AML-193 (cell line): ENCODE data around the gene CCDC7.
"Not testable (repeated sequence)": the region's sequence is repeated elsewhere in the genome, so short reads cannot be mapped to it uniquely, and the experiment has no call there.

ENCODE experiments used
- DNase-seq, 2 experiments: peaks; one replicate each; lab custom pipeline; 2025; lab: John Stamatoyannopoulos, UW

Gene CCDC7

GRCh38 chr10:32562695-32563094 is 116.8 kb downstream of the CCDC7 start:
- DNase-seq, result not testable (repeated sequence)

GRCh38 chr10:32577448-32577847 is 131.5 kb downstream of the CCDC7 start:
- no peak for DNase-seq

GRCh38 chr10:32582946-32583345 is 137.0 kb downstream of the CCDC7 start:
- no peak for DNase-seq

- DNase-seq, result not testable (repeated sequence)
These were observed 152.1 kb downstream of the CCDC7 start for GRCh38 chr10:32598022-32598421.

- no peak for DNase-seq
These were observed 154.4 kb downstream of the CCDC7 start for GRCh38 chr10:32600317-32600716.

GRCh38 chr10:32601562-32601961 is 155.6 kb downstream of the CCDC7 start:
- not testable (repeated sequence) for DNase-seq

GRCh38 chr10:32605787-32606186 is 159.8 kb downstream of the CCDC7 start:
- no peak for DNase-seq

GRCh38 chr10:32610543-32610942 is 164.6 kb downstream of the CCDC7 start:
- not testable (repeated sequence) for DNase-seq

- no peak for DNase-seq
These were observed 170.5 kb downstream of the CCDC7 start for GRCh38 chr10:32616438-32616837.

- no peak for DNase-seq
These were observed 172.5 kb downstream of the CCDC7 start for GRCh38 chr10:32618482-32618881.

GRCh38 chr10:32621969-32622368 is 176.0 kb downstream of the CCDC7 start:
- no peak for DNase-seq

- DNase-seq, result no peak
These were observed 176.5 kb downstream of the CCDC7 start for GRCh38 chr10:32622409-32622808.

- DNase-seq, result no peak
These were observed 181.2 kb downstream of the CCDC7 start for GRCh38 chr10:32627183-32627582.

- no peak for DNase-seq
These were observed 184.0 kb downstream of the CCDC7 start for GRCh38 chr10:32629910-32630309.

GRCh38 chr10:32646535-32646934 is 200.6 kb downstream of the CCDC7 start:
- no peak for DNase-seq

GRCh38 chr10:32650246-32650655 is 204.3 kb downstream of the CCDC7 start:
- no peak for DNase-seq

GRCh38 chr10:32657430-32657829 is 211.5 kb downstream of the CCDC7 start:
- DNase-seq, result not testable (repeated sequence)

- no peak for DNase-seq
These were observed 215.4 kb downstream of the CCDC7 start for GRCh38 chr10:32661346-32661745.

- no peak for DNase-seq
These were observed 235.0 kb downstream of the CCDC7 start for GRCh38 chr10:32680803-32681557.

- no peak for DNase-seq
These were observed 238.4 kb downstream of the CCDC7 start for GRCh38 chr10:32684291-32684690.

GRCh38 chr10:32687116-32687515 is 241.2 kb downstream of the CCDC7 start:
- DNase-seq, result no peak

- DNase-seq, result no peak
These were observed 241.6 kb downstream of the CCDC7 start for GRCh38 chr10:32687546-32687945.

GRCh38 chr10:32692174-32692573 is 246.2 kb downstream of the CCDC7 start:
- no peak for DNase-seq

- DNase-seq, result no peak
These were observed 247.6 kb downstream of the CCDC7 start for GRCh38 chr10:32693441-32693979.
